WTC11 (cell line): ENCODE data around the gene SNAP29. TPM values are rescaled to one million over a fixed set of nuclear protein-coding genes. Genes with fewer than 3 reads are reported as not detected.

Source experiments
- ATAC-seq: fragments of 200-7000 bp; cut with Tn5 transposase; 2 replicates; pipeline ENCODE4 v1.10.0; 2021; ENCODE audit warnings: mild to moderate bottlenecking, moderate library complexity
- CTCF ChIA-PET: fragments of 300-600 bp; sonication (Branson Sonifier 250); formaldehyde crosslinking; loops from one replicate; lab custom pipeline; 2021; ENCODE audit warnings: antibody characterized with exemption; lab: Charles Lee
- POLR2A ChIA-PET: fragments of 350-600 bp; sonication (Branson Sonifier 250); formaldehyde crosslinking; loops from one replicate; lab custom pipeline; 2021; ENCODE audit warnings: antibody characterized with exemption; lab: Charles Lee
- DNase-seq: peaks from one replicate; pipeline ENCODE4 v3.0.0; 2021; ENCODE audit warnings: low spot score
- H3K27ac Mint-ChIP-seq: 2 replicates; pipeline ENCODE4 v1.8.0; 2021; ENCODE audit warnings: mixed read lengths
- H3K27me3 Mint-ChIP-seq: 2 replicates; pipeline ENCODE4 v1.8.0; 2021; ENCODE audit warnings: low read depth, mild to moderate bottlenecking, moderate library complexity, mixed read lengths
- H3K36me3 Mint-ChIP-seq: 2 replicates; pipeline ENCODE4 v1.8.0; 2021; ENCODE audit warnings: mixed read lengths
- H3K4me1 Mint-ChIP-seq: 2 replicates; pipeline ENCODE4 v1.8.0; 2022; ENCODE audit warnings: mixed read lengths
- H3K4me3 Mint-ChIP-seq: 2 replicates; pipeline ENCODE4 v1.8.0; 2021; ENCODE audit warnings: mild to moderate bottlenecking, moderate library complexity, mixed read lengths
- H3K9me3 Mint-ChIP-seq: 2 replicates; pipeline ENCODE4 v1.8.0; 2021; ENCODE audit warnings: mixed read lengths
- ATF1 ChIP-seq: sonication (generic); formaldehyde crosslinking; IDR thresholded peaks from 2 replicates; pipeline ENCODE4 v1.8.1; 2023; ENCODE audit warnings: mild to moderate bottlenecking, moderate library complexity, missing genetic modification reagents
- CDX4 ChIP-seq: fragments of 250-450 bp; sonication (Bioruptor Pico); IDR thresholded peaks from 2 replicates; pipeline ENCODE4 v1.9.0; 2021; ENCODE audit warnings: moderate library complexity, mild to moderate bottlenecking, inconsistent platforms, borderline replicate concordance
- CTCF ChIP-seq: fragments of 200-600 bp; IDR thresholded peaks from 2 replicates; pipeline ENCODE4 v1.8.0; 2022; ENCODE audit warnings: antibody characterized with exemption
- E2F1 ChIP-seq: sonication (generic); formaldehyde crosslinking; IDR thresholded peaks from 2 replicates; pipeline ENCODE4 v1.8.0; 2022; ENCODE audit warnings: mild to moderate bottlenecking, missing genetic modification reagents
- ELF4 ChIP-seq: sonication (generic); formaldehyde crosslinking; IDR thresholded peaks from 2 replicates; pipeline ENCODE4 v1.8.1; 2022; ENCODE audit warnings: low read depth, mild to moderate bottlenecking, moderate library complexity, missing genetic modification reagents
- HMGXB4 ChIP-seq: sonication (generic); formaldehyde crosslinking; IDR thresholded peaks from 2 replicates; pipeline ENCODE4 v1.8.1; 2023; ENCODE audit warnings: mild to moderate bottlenecking, moderate library complexity, missing genetic modification reagents
- IRF2 ChIP-seq: sonication (generic); formaldehyde crosslinking; IDR thresholded peaks from 2 replicates; pipeline ENCODE4 v1.8.0; 2022; ENCODE audit warnings: low read depth, missing genetic modification reagents, borderline replicate concordance
- JAZF1 ChIP-seq: fragments of 250-450 bp; sonication (Bioruptor Pico); IDR thresholded peaks from 2 replicates; pipeline ENCODE4 v1.9.0; 2021; ENCODE audit warnings: moderate library complexity, mild to moderate bottlenecking, inconsistent platforms
- JUN ChIP-seq: sonication (generic); formaldehyde crosslinking; IDR thresholded peaks from 2 replicates; pipeline ENCODE4 v1.8.0; 2023; ENCODE audit warnings: mild to moderate bottlenecking, missing genetic modification reagents
- KAT7 ChIP-seq: sonication (generic); formaldehyde crosslinking; IDR thresholded peaks from 2 replicates; pipeline ENCODE4 v1.8.1; 2023; ENCODE audit warnings: missing genetic modification reagents, mild to moderate bottlenecking, borderline replicate concordance
- MAX ChIP-seq: sonication (generic); formaldehyde crosslinking; IDR thresholded peaks from 2 replicates; pipeline ENCODE4 v1.8.0; 2022; ENCODE audit warnings: mild to moderate bottlenecking, missing genetic modification reagents
- NR1H2 ChIP-seq: sonication (generic); formaldehyde crosslinking; IDR thresholded peaks from 2 replicates; pipeline ENCODE4 v1.9.0; 2021; ENCODE audit warnings: mild to moderate bottlenecking, moderate library complexity, missing genetic modification reagents
- PREB ChIP-seq: sonication (generic); formaldehyde crosslinking; IDR thresholded peaks from 2 replicates; pipeline ENCODE4 v1.8.1; 2022; ENCODE audit warnings: mild to moderate bottlenecking, missing genetic modification reagents, moderate library complexity, borderline replicate concordance
- PRRX2 ChIP-seq: fragments of 250-450 bp; sonication (Bioruptor Pico); IDR thresholded peaks from 2 replicates; pipeline ENCODE4 v1.8.0; 2021; ENCODE audit warnings: mild to moderate bottlenecking
- SOX15 ChIP-seq: fragments of 250-450 bp; sonication (Bioruptor Pico); IDR thresholded peaks from 2 replicates; pipeline ENCODE4 v1.9.0; 2021; ENCODE audit warnings: mild to moderate bottlenecking
- ZNF121 ChIP-seq: sonication (generic); formaldehyde crosslinking; IDR thresholded peaks from 2 replicates; pipeline ENCODE4 v1.8.0; 2023; ENCODE audit warnings: missing genetic modification reagents
- ZNF219 ChIP-seq: sonication (generic); formaldehyde crosslinking; IDR thresholded peaks from 2 replicates; pipeline ENCODE4 v1.8.0; 2023; ENCODE audit warnings: missing genetic modification reagents, mild to moderate bottlenecking, borderline replicate concordance
- ZNF263 ChIP-seq: sonication (generic); formaldehyde crosslinking; IDR thresholded peaks from 2 replicates; pipeline ENCODE4 v1.8.1; 2022; ENCODE audit warnings: low read depth, mild to moderate bottlenecking, moderate library complexity, missing genetic modification reagents
- ZNF281 ChIP-seq: sonication (generic); formaldehyde crosslinking; IDR thresholded peaks from 2 replicates; pipeline ENCODE4 v1.8.0; 2023; ENCODE audit warnings: mild to moderate bottlenecking, missing genetic modification reagents
- ZNF425 ChIP-seq: fragments of 250-450 bp; sonication (Bioruptor Pico); conservative IDR thresholded peaks from 2 replicates; pipeline ENCODE4 v1.9.0; 2021; ENCODE audit warnings: mild to moderate bottlenecking
- total RNA-seq: library from RNA; stranded (reverse); gene quantifications from 3 replicates; pipeline ENCODE4 v1.2.3, GENCODE V29; 2021

The SNAP29 gene
- total RNA-seq, 1 experiment from 2014 or later: 14.7 TPM

GRCh38 chr22:20844055-20845037 is 14.5 kb upstream of the SNAP29 start (continued):
- TF ChIP-seq PRRX2 (CRISPR knock-in tag): no peak
- TF ChIP-seq CDX4: no peak
- no peak for TF ChIP-seq KAT7 (CRISPR knock-in tag)
- TF ChIP-seq, all 79 proteins: peak for 0

GRCh38 chr22:20847318-20847822 is 11.4 kb upstream of the SNAP29 start:
- POLR2A ChIA-PET: no interaction called here
- Mint-ChIP-seq H3K27me3 (no peaks in the 10 kb centered on the region), H3K9me3 (no peaks in the 10 kb centered on the region), H3K4me3 (no peak overlapping the region), H3K4me1 (peaks cover 14% of the 10 kb centered on the region), H3K27ac (no peak overlapping the region), H3K36me3 (no peaks in the 10 kb centered on the region)
- no peak for ATAC-seq
- no peak for DNase-seq
- CTCF ChIA-PET: interaction anchor here (1.8 kb wide), 1 partner anchor 43 kb away, joined by 10 read pairs; no protein-coding TSS in a partner anchor
- TF ChIP-seq ZNF263 (CRISPR knock-in tag): no peak
- no peak for TF ChIP-seq JUN
- TF ChIP-seq IRF2 (CRISPR knock-in tag): no peak
- TF ChIP-seq E2F1 (CRISPR knock-in tag): no peak
- no peak for TF ChIP-seq ZNF281
- no peak for TF ChIP-seq MAX (CRISPR knock-in tag)
- TF ChIP-seq ZNF121 (CRISPR knock-in tag): no peak
- no peak for TF ChIP-seq CDX4
- TF ChIP-seq ZNF425 (CRISPR knock-in tag): no peak
- TF ChIP-seq SOX15: no peak
- no peak for TF ChIP-seq PREB (CRISPR knock-in tag)
- no peak for TF ChIP-seq ATF1 (CRISPR knock-in tag)
- TF ChIP-seq NR1H2 (CRISPR knock-in tag): no peak
- TF ChIP-seq CTCF: no peak
- no peak for TF ChIP-seq JAZF1 (CRISPR knock-in tag)
- no peak for TF ChIP-seq ELF4
- no peak for TF ChIP-seq ZNF219 (CRISPR knock-in tag)
- no peak for TF ChIP-seq HMGXB4 (CRISPR knock-in tag)
